GM21515 (cell line): ENCODE results near the gene PP2D1.
"Not testable (repeated sequence)": the region's sequence is repeated elsewhere in the genome, so short reads cannot be mapped to it uniquely, and the experiment has no call there.

Experiments used
- ATAC-seq: cut with Tn5 transposase; IDR thresholded peaks from one replicate; pipeline ENCODE4 v1.9.1; 2021; ENCODE audit not compliant: unreplicated experiment

Gene PP2D1

DNA sequence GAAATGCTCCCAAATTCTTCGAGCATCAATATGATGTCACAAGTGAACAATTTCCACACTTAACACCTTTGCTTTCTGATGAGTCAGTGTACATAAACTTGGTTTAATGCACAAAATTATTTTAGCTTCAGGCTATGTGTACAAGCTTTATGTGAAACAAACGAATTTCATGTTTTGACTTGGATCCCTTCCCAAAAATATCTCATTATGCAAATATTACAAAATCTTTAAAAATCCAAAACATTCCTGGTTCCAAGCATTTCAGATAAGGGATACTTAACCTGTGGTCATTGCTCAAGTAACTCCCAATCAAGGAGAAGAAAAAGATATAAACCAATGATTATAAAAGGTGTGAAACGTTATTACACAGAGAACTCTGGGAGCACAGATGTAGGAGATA is 40.0 kb downstream of the PP2D1 start:
- ATAC-seq = no peak

GRCh38 chr3:19970327-19970726 is 41.7 kb downstream of the PP2D1 start:
- ATAC-seq = no peak

DNA sequence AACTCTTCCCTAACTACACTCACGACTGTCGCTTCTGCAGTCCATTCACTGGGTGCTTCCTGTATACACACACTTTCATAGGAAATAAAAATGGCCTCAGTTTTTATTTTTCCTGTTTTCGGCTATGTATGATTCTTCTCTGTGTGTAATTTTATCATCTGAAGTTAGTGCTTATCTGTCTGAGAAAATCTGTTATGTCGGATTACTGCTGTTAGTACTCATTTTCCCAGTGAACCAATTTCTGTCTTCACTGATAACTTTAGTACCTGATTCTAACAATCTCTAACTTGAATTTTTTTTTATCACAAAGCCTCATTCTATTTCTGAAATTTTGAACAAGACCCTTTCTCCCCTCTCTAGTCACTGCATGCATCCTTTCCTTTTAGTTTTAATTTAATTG is 44.3 kb downstream of the PP2D1 start:
- ATAC-seq = no peak

DNA sequence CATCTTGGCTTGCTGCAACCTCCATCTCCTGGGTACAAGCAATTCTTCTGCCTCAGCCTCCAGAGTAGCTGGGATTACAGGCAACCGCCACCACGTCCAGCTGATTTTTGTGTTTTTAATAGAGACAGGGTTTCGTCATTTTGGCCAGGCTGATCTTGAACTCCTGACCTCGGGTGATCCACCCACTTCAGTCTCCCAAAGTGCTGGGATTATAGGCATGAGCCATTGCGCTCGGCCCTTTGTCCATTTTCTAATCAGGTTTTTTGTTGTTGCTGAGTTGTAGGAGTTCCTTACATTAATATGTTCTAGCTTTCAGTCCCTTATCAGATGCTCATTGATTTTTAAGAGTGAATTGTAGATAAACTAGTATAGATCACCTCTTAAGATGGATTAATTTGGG is 44.9 kb downstream of the PP2D1 start:
- no peak for ATAC-seq

- ATAC-seq = no peak
Observed at GRCh38 chr3:19961960-19962359, 50.1 kb downstream of the PP2D1 start.

DNA sequence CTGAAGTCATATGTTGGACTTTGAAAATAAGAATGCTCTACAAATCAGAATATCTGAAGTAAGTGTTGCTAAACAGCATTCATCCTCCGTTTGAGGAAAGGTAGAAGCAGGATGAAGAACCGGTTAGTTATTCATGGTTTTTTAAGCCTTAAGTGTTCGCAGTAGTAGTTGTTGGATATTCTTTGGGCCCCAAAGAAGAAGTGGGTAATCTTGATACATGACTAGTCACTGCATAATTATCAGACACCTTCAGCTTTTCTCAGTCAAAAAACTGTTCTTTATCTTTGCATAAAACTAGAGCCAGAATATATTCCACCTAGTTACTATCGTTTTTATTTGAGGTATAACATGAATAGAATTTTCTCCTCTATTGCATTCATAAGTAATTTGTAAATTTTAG is 51.4 kb downstream of the PP2D1 start:
- ATAC-seq = no peak

DNA sequence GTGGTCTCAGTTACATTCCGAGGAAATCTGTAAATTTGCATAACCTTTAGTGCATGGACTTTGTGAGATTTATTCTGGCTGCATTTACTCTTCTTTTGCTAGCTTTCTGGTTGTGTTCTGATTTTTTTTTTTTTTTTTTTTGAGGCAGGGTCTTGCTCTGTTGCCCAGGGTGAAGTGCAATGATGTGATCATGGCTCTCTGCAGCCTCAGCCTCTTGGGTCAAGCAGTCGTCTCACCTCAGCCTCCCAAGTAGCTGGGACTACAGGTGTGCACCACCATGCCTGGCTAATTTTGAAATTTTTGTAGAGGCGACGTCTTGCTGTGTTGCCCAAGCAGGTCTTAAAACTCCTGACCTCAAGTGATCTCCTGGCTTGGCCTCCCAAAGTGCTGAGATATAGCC is 52.6 kb downstream of the PP2D1 start:
- ATAC-seq = no peak

- not testable (repeated sequence) for ATAC-seq
Observed at GRCh38 chr3:19957354-19957753, 54.7 kb downstream of the PP2D1 start.

DNA sequence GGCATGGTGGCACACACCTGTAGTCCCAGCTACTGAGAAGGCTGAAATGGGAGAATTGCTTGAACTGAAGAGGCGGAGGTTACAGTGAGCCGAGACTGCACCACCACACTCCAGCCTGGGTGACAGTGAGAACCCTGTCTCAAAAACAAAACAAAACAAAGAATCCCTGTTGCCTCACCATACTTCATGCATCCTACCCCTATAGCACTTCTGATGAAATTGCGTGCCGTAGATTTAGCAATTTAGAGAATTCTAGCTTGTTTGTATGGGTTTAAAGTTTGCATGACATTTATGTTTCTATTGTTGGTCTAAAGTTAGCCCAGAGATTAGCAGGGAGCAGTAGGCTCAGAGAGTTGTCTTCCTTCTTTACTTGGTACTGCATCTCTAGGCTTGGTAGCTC is 57.4 kb downstream of the PP2D1 start:
- no peak for ATAC-seq

GRCh38 chr3:19950316-19950715 is 61.7 kb downstream of the PP2D1 start:
- no peak for ATAC-seq

DNA sequence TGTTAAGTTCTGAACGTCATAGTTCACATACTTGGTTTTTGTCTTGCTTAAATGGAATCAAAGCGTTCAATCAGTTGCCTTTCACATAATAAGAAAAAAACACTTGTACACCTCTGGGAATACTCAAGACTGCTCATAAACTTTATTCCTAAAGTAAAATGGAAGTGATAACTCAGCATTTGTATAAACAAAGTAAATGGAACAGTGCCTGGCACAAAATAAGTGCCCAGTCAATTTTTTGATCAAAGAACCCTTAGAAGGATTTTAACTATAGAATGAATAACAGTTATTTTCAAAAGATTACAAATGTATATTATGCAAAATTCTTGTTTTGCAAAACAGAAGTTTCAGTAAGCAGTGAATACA is 63.9 kb downstream of the PP2D1 start:
- no peak for ATAC-seq

- ATAC-seq = peak; percentile 18
Observed at GRCh38 chr3:19947549-19948225, 64.4 kb downstream of the PP2D1 start.

DNA sequence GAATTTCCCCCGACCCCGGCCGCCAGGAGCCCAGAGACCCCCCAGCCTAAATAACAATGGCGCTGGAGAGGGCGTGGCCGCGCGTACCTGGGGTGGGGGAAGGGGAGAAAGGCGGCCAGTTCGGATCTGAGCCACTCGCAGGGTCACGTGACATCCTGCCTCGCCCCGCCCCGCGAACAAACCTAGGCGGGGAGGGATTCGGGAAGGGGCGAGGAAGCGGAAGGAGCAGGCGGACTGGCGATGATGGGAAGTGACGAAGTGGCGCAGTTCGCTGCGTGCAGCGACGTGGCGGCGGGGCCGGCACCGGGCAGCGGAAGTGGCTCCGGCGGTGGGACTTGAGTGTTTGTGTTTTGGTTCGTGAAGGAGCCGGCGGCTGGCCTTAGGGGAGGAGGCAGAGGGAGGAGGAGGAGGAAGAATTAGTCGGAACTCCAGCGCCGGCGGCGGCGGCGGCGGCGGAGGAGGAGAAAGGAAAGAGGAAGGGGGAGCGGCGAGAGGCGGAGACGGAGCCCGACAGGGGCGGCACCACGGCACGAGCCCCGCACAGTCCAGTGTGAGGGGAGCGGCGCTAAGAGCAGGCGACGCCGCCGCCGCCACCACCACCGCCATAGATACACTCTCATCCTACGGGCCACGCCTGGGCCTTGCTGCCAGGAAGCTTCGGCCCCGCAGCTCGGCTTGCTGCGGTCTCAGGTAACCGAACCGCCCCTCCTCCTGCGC is 65.1 kb downstream of the PP2D1 start, which contains the start of gene RAB5A:
Gene RAB5A (plus strand): TSS at position 266 of the 717 bp plus-strand sequence. CDS start 3,802 bp downstream, outside the sequence.
- peak; percentile 98 for ATAC-seq

DNA sequence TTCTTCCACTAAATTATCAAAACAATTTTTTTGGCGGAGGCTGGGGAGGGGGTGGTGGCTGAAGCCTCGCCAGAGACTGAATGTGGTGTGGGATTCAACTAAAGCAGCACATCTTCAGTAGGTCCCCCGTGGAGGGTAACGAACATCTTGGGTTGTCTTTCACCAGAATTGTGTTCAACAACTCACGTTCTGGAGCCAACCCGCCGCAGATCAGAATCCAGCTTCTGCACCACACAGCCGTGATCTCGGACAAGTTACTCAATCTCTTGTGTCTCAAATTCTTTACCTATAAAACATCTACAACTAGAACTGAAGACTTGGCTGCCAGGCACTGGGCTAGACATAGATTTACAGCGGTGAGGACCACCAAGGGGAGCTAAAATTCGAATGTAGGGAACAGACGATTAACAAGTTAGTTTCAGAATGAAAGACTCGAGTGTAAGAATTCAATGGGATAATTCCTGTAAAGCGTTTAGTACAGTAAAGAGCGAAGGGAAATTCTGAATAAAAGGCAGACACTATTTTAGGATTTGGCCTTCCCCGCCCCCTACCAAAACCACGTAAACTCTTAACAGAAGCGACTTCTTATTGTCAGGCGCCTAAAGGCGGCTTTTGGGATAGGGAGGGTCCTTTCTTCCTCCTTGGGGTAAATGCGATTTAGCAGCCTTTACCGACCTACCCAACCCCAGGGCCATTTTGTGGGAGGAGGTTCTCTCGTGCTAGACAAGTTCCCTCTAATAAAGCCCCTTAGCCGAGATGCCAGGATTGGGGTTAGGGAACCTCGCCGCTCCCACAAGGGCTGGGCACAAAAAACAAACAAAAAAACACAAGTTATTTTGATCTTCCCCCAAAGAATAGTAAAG is 65.9 kb downstream of the PP2D1 start:
- peak; percentile 11 for ATAC-seq

DNA sequence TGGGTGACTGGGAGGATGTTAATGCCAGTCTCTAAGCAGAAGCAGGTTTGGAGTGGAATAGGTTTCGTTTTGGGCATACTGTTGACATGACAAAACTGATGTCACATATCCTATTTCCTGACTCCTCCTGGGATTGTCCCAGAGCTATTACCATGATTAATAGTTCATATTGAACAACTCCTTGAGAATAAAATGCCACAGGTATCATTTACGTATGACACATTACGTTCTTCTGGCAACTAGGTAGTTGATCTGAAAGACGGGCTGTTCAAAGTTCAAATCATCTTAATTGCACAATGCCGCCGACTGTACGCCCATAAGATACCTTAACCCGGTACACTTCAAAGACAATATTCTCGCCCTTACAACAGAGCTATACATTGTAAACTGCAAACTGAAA is 66.5 kb downstream of the PP2D1 start:
- no peak for ATAC-seq

GRCh38 chr3:19940643-19941042 is 71.4 kb downstream of the PP2D1 start:
- ATAC-seq = no peak

- ATAC-seq = no peak
Observed at GRCh38 chr3:19938295-19938627, 73.8 kb downstream of the PP2D1 start.

- ATAC-seq = no peak
Observed at GRCh38 chr3:19937459-19938294, 74.4 kb downstream of the PP2D1 start.
